Measurements from ENCODE around the gene ATAD3C.

DNA sequence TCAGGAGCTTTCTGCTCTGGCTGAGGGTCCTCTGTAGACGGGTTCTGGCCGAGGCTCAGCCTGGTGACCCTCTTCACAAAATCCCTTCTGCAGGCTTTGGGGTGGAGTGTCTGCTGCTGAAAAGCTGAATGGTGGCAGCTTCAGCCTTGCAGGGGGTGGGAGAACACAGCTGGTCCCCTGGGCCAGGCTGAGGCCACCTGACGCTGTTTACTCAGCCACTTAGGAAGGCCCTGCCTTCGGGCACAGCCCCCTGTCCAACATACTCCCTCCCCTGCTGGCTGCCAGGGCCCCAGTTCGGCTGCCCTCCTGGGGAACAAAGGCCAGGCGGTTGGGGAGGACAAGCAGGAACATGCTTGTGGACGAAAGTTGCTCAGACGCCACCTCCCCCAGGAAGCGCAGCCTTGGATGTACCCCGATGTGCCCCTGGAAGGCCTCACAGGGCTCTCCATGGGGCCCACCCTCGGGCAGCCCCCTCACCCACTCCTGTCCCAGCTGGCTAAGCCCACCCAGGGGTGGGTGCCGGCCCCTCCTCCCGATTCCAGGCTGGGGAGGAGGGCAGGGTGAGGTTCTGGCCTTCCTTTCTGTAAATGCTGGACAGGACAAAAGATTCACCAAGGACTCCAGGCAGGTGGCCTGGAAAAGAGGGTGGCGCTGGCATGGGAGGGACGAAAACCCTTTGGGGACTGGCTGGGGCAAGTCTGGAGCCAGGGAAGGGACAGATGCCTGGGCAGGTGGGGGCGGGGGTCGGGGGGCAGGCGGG, 28.2 kb upstream of the ATAD3C start, which contains the start of gene ANKRD65:
- TF ChIP-seq, protein P1, sequence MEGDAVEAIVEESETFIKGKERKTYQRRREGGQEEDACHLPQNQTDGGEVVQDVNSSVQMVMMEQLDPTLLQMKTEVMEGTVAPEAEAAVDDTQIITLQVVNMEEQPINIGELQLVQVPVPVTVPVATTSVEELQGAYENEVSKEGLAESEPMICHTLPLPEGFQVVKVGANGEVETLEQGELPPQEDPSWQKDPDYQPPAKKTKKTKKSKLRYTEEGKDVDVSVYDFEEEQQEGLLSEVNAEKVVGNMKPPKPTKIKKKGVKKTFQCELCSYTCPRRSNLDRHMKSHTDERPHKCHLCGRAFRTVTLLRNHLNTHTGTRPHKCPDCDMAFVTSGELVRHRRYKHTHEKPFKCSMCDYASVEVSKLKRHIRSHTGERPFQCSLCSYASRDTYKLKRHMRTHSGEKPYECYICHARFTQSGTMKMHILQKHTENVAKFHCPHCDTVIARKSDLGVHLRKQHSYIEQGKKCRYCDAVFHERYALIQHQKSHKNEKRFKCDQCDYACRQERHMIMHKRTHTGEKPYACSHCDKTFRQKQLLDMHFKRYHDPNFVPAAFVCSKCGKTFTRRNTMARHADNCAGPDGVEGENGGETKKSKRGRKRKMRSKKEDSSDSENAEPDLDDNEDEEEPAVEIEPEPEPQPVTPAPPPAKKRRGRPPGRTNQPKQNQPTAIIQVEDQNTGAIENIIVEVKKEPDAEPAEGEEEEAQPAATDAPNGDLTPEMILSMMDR (IDR thresholded peaks at IDR 0.05): no peak
- no peak for TF ChIP-seq POLR2AphosphoS5 (IDR thresholded peaks at IDR 0.05)

Data from gastroesophageal sphincter (tissue), 3 donors.